ENCODE data around the gene BCAS1. TPM values are rescaled to one million over a fixed set of nuclear protein-coding genes. Genes with fewer than 3 reads are reported as not detected.

Gene BCAS1
- total and polyA plus RNA-seq, 3 donors from 2014 or later, result 2.4 to 8.8 (median 3.3) TPM

GRCh38 chr20:54078296-54078984 lies 8.0 kb upstream of the BCAS1 start:
- no peaks in the 10 kb centered on the region for H3K4me1 ChIP-seq
- no peaks in the 10 kb centered on the region for H3K36me3 ChIP-seq (ENCODE audit: low read depth, missing control alignments)
- no peak for TF ChIP-seq CTCF (IDR thresholded peaks at IDR 0.05)
- no peak for TF ChIP-seq POLR2A (IDR thresholded peaks at IDR 0.05)
- no peak for DNase-seq
- H3K9me3 ChIP-seq, result no peaks in the 10 kb centered on the region
- intact Hi-C loops (cut with DNase I; ENCODE audit: low total_unique reads), result no loop called here
- no peaks in the 10 kb centered on the region for H3K27me3 ChIP-seq
- H3K4me3 ChIP-seq, result no peak overlapping the region
- 67 to 72% methylated on average over 7 of the region's 7 CpGs for WGBS, 2 donors
- no peak overlapping the region for H3K27ac ChIP-seq

- Histone ChIP-seq H3K36me3 (ENCODE audit: low read depth, missing control alignments) (no peaks in the 10 kb centered on the region), H3K4me1 (no peaks in the 10 kb centered on the region), H3K9me3 (no peaks in the 10 kb centered on the region), H3K27me3 (no peaks in the 10 kb centered on the region), H3K4me3 (no peak overlapping the region), H3K27ac (no peak overlapping the region)
- no peak for TF ChIP-seq CTCF (IDR thresholded peaks at IDR 0.05)
- TF ChIP-seq POLR2A (IDR thresholded peaks at IDR 0.05), result no peak
- WGBS, 2 donors, result 72 to 80% methylated on average over 3 of the region's 3 CpGs
- DNase-seq, result no peak
- intact Hi-C loops (cut with DNase I; ENCODE audit: low total_unique reads), result no loop called here
Observed at GRCh38 chr20:54076259-54076658, 5.9 kb upstream of the BCAS1 start.

DNA sequence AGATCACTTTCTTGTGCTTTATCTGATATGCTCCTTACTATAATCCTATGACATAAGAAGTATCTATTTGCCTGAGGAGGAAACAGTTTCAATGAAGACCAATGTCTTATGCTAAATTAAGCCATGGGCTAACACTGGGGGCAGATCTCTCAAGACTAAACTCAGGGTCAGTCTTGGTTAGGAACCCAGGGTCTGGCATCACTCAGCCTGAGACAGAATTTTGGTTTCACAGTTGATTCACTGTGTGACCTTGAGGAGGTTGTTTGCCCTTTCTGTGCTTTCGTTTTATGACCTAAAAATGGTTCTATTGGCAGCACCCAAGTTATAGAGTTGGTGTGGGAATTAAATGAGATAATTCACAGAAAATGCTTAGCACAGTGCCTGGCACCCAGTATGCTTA lies 4.9 kb upstream of the BCAS1 start:
- H3K4me1 ChIP-seq, result no peaks in the 10 kb centered on the region
- 61 to 67% methylated on average over 1 of the region's 1 CpG for WGBS, 2 donors
- intact Hi-C loops (cut with DNase I; ENCODE audit: low total_unique reads), result no loop called here
- H3K9me3 ChIP-seq, result no peaks in the 10 kb centered on the region
- no peaks in the 10 kb centered on the region for H3K27me3 ChIP-seq
- no peak for TF ChIP-seq POLR2A (IDR thresholded peaks at IDR 0.05)
- TF ChIP-seq CTCF (IDR thresholded peaks at IDR 0.05), result no peak
- H3K4me3 ChIP-seq, result no peak overlapping the region
- DNase-seq, result no peak
- H3K36me3 ChIP-seq (ENCODE audit: low read depth, missing control alignments), result no peaks in the 10 kb centered on the region
- no peak overlapping the region for H3K27ac ChIP-seq

DNA sequence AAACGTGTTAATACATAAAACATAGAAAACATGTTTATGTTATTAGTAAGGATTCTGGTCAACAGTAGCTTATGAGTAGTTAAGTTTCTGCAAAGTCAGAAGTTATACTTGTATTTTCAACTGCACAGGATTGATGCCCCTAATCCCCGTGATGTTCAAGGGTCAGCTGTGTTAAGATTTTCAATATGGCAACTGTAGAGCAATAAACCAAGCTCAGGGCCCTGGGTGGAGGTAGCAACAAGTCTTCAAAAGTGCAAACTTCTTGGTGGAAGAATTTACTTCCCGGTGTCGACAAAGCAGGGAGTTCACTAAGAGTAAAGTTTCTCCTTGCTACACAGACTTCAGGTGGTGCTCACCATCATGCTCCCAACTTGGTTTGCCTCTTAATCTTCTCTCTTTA lies 4.1 kb upstream of the BCAS1 start:
- Histone ChIP-seq H3K9me3 (no peaks in the 10 kb centered on the region), H3K27me3 (no peaks in the 10 kb centered on the region), H3K27ac (no peak overlapping the region), H3K36me3 (ENCODE audit: low read depth, missing control alignments) (no peaks in the 10 kb centered on the region), H3K4me3 (no peak overlapping the region), H3K4me1 (no peaks in the 10 kb centered on the region)
- TF ChIP-seq POLR2A (IDR thresholded peaks at IDR 0.05) (no peak), CTCF (IDR thresholded peaks at IDR 0.05) (no peak)
- WGBS, 2 donors, result 89% methylated on average over 4 of the region's 4 CpGs
- intact Hi-C loops (cut with DNase I; ENCODE audit: low total_unique reads), result no loop called here
- no peak for DNase-seq

- TF ChIP-seq POLR2A (IDR thresholded peaks at IDR 0.05) (no peak), CTCF (IDR thresholded peaks at IDR 0.05) (no peak)
- intact Hi-C loops (cut with DNase I; ENCODE audit: low total_unique reads), result no loop called here
- WGBS, 2 donors, result 90 to 94% methylated on average over 9 to 10 of the region's 10 CpGs
Observed at GRCh38 chr20:54073288-54073687, 2.9 kb upstream of the BCAS1 start.

More at GRCh38 chr20:54073288-54073687, 2.9 kb upstream of the BCAS1 start:
- Histone ChIP-seq H3K9me3 (no peaks in the 10 kb centered on the region), H3K36me3 (ENCODE audit: low read depth, missing control alignments) (no peaks in the 10 kb centered on the region), H3K4me1 (no peaks in the 10 kb centered on the region), H3K27ac (no peak overlapping the region), H3K4me3 (no peak overlapping the region), H3K27me3 (no peaks in the 10 kb centered on the region)
- no peak for DNase-seq
